ENCODE measurements around the gene PARVB.

DNA sequence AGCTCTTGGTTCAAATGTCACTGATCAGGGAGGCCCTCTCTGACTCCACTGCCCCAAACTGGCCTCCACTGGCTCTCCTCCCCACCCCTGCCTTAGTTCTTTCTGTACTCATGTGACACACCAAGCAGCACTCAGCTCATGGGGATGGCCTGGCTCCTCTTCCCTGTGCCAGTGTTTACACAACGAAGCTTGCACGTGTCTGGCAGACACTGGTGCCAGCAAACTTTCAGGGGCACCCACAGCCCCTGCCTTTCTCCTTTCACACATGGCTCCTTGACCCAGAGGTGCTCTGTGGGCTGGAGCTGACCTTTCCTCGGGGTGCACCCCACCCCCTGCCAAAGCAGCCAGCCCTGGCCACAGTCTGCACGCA lies 119.0 kb downstream of the PARVB start:
- no peak for TF ChIP-seq POLR2A (IDR thresholded peaks at IDR 0.05)
- TF ChIP-seq, protein P1, sequence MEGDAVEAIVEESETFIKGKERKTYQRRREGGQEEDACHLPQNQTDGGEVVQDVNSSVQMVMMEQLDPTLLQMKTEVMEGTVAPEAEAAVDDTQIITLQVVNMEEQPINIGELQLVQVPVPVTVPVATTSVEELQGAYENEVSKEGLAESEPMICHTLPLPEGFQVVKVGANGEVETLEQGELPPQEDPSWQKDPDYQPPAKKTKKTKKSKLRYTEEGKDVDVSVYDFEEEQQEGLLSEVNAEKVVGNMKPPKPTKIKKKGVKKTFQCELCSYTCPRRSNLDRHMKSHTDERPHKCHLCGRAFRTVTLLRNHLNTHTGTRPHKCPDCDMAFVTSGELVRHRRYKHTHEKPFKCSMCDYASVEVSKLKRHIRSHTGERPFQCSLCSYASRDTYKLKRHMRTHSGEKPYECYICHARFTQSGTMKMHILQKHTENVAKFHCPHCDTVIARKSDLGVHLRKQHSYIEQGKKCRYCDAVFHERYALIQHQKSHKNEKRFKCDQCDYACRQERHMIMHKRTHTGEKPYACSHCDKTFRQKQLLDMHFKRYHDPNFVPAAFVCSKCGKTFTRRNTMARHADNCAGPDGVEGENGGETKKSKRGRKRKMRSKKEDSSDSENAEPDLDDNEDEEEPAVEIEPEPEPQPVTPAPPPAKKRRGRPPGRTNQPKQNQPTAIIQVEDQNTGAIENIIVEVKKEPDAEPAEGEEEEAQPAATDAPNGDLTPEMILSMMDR (IDR thresholded peaks at IDR 0.05 in 4 of 5, conservative IDR thresholded peaks at IDR 0.05 in 1 of 5): no peak

All from gastrocnemius medialis (tissue), 4 donors.